Stomach smooth muscle (tissue), 2 donors: ENCODE results near the gene OXCT2.
"Not testable (repeated sequence)": the region's sequence is repeated elsewhere in the genome, so short reads cannot be mapped to it uniquely, and the experiment has no call there.

Experiments
- H3K27ac ChIP-seq: one replicate; pipeline ENCODE4 v1.7.0; 2013; ENCODE audit warnings: mild to moderate bottlenecking, low read length, inconsistent platforms
- H3K27me3 ChIP-seq, 2 donors: one replicate each; pipeline ENCODE4 v1.7.0; 2013; ENCODE audit warnings: low read length in 2 of 2; ENCODE audit not compliant: insufficient read depth in 2 of 2, control insufficient read depth in 1 of 2
- H3K36me3 ChIP-seq, 2 donors: one replicate each; pipeline ENCODE4 v1.7.0; 2013; ENCODE audit warnings: low read length in 2 of 2; ENCODE audit not compliant: control insufficient read depth in 2 of 2, insufficient read depth in 2 of 2
- H3K4me1 ChIP-seq: one replicate; pipeline ENCODE4 v1.7.0; 2013; ENCODE audit warnings: low read length; ENCODE audit not compliant: control insufficient read depth, insufficient read depth
- H3K4me3 ChIP-seq, 2 donors: one replicate each; pipeline ENCODE4 v1.7.0; 2013; ENCODE audit warnings: low read length in 2 of 2
- H3K9ac ChIP-seq, 2 donors: one replicate each; pipeline ENCODE4 v1.7.0; 2013; ENCODE audit warnings: low read length in 2 of 2, mild to moderate bottlenecking in 1 of 2
- H3K9me3 ChIP-seq, 2 donors: one replicate each; pipeline ENCODE4 v1.7.0; 2013; ENCODE audit warnings: low read length in 2 of 2; ENCODE audit not compliant: control insufficient read depth in 2 of 2
- donor health status: healthy.
- donor health status: Pancreatic carcinoma.

OXCT2 gene

DNA sequence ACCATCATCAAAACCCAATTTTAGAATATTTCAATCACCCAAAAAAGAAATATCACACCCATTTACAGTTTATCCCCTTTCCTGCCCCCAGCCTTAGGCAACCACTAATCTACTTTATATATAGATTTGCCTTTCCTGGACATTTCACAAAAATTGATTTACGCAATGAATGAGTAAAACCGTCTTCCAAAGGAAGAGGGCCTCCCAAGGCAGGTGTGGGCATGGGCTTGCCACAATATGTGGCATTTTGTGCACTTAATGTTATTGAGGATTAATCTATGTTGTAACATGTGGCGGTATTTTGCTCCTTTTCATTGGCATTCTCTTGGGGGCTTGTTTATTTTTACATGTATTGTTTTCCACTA lies 29.3 kb upstream of the OXCT2 start:
- Histone ChIP-seq H3K27me3 (peaks cover 0 to 6% of the 10 kb centered on the region in 2 donors), H3K36me3 (no peaks in the 10 kb centered on the region), H3K27ac (no peak overlapping the region), H3K9me3 (peaks cover 0 to 1% of the 10 kb centered on the region in 2 donors), H3K9ac (no peak overlapping the region), H3K4me3 (no peak overlapping the region), H3K4me1 (no peaks in the 10 kb centered on the region)

DNA sequence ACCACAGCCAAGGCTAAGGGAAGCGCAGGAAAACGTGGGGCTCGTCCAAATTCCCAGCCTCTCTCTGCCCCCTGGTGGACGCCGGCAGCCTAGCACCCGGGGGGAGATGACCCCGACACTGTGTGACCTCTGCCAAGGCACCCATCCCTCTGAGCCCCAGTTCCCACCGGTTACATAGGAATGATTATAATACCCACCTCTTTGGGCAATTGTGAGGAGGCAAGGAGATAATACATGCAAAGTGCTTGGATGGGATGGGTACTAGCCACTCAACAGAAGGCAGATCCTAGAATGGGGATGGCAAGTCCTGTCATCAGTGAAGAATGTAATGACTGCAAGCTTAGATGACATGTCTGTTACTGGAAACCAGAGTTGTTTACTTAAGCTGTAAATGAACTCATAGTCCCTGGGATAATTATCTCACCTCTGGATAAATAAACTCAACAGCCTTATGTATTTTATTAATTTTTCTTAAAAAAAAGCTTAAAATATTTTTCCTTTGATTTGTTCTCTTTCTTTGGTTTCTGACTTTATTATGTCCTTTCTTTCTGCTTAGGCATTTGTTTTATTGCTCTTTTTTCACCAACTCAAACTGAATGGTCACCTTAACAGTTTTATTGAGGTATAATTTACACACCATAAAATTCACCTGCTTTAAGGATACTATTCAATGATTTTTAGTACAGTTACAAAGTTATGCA lies 28.8 kb upstream of the OXCT2 start:
- Histone ChIP-seq H3K27ac (no peak overlapping the region), H3K4me1 (no peaks in the 10 kb centered on the region), H3K36me3 (no peaks in the 10 kb centered on the region), H3K9me3 (no peaks in the 10 kb centered on the region), H3K9ac (no peak overlapping the region), H3K4me3 (no peak overlapping the region), H3K27me3 (peaks cover 0 to 6% of the 10 kb centered on the region in 2 donors)

DNA sequence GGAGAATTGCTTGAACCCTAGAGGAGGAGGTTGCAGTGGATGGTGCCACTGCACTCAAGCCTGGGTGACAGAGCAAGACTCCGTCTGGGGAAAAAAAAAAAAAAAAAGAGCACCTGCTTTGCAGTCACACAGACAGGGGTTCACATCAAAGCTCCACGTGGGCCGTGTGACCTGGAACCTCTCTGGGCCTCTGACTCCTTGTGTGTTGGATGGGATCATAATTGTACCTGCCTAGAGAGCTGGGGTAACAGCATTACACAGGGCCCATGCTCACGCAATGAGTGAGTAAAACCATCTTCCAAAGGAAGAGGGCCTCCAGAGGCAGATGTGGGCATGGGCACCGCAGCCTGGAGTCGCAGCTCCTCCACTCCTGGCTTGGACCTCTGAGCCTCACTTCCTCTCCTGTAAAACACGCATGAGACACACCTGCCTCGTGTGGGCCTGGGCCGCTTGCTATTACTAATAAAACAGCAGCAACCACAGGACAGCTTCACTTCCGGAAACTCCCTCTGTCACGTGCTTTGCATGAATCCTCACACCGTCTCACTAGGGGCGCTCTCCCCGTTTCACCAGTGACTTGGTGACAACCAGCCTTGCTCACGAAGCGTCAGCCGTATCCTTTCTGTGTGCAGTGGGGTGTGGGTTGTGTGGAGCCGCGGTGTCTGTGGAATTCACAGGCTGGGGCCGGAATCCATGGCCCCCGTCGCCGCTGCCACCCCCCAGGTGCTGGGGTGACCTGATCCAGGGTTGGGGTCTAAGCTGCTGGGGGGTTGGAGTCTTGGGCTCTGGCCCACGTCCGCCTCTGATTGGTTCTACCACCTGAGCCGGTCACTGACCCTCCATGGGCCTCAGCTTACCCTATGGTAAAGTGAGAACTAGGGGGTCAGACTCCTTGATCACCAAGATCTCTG lies 28.0 kb upstream of the OXCT2 start:
- not testable (repeated sequence) for H3K4me3 ChIP-seq, H3K4me1 ChIP-seq, H3K27me3 ChIP-seq, H3K9me3 ChIP-seq, H3K36me3 ChIP-seq, H3K9ac ChIP-seq, H3K27ac ChIP-seq

DNA sequence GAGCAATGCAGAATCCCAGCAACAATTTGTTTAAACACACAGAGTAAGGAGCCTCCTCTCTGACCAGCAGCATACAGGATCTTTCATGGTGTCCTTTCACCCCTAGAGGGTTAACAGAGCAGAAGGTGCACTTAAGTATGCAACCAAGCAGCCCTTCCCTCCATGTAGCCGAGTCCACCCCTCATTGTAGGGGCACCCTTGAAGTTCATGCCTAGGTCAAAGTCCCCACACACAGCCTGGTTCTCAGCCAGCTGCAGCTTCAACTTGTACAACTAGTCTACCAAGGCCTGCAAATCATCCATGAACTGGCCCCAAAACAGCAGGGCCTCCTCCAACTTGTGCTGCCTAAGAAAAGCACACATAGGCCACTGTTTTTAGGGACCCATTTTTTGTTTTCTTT lies 24.5 kb upstream of the OXCT2 start:
- Histone ChIP-seq H3K9ac (no peak overlapping the region), H3K9me3 (no peaks in the 10 kb centered on the region), H3K27me3 (peaks cover 2 to 6% of the 10 kb centered on the region in 2 donors), H3K36me3 (no peaks in the 10 kb centered on the region), H3K27ac (no peak overlapping the region), H3K4me1 (no peaks in the 10 kb centered on the region), H3K4me3 (no peak overlapping the region)

DNA sequence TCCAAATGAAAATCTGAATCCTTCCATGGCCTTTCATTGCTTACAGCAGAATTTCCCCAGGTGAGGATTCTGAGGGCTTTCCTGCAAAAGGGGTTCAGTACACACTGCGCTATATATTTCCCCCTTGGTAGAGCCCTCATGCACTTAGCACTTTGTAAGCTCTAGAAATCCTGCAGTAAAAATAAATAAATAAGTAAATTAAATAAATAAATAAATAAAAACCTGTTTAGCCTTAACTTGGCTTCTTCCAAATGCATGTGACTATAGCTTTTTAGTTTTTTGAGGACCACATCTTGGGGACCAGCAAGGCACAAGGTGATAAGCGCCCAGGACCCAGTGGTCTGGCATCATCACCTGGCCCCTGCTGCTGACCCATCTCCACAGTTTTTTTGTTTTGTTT lies 20.7 kb upstream of the OXCT2 start:
- Histone ChIP-seq H3K4me3 (no peak overlapping the region), H3K4me1 (peaks cover 4% of the 10 kb centered on the region), H3K27me3 (peaks cover 14 to 25% of the 10 kb centered on the region in 2 donors), H3K36me3 (no peaks in the 10 kb centered on the region), H3K9ac (no peak overlapping the region), H3K27ac (no peak overlapping the region), H3K9me3 (no peaks in the 10 kb centered on the region)

DNA sequence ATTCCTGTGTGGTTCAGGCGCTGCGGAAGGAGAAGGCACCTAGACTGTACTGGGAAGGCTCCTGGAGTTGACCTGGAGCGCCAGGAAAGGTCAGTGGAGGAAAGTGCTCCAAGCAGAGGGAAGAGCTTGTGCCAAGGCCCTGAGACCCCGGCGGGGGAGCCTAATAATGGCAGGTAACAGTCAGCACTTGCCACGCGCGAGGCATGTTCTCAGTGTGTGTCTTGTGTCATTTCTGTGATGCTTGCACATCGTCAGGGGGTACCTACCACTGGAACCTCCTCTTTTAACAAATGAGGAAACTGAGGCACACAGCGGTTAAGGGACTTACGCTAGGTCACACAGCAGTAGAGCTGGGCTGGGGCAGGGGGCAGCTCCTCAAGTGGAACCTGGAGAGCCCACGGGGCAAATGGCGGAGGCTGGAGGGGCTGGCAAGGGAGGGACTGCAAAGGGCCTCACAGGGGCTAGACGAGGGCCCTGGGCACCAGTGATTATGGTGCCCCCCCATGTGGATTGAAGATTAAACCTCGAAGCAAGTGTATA lies 18.5 kb upstream of the OXCT2 start:
- no peaks in the 10 kb centered on the region for H3K36me3 ChIP-seq
- H3K27me3 ChIP-seq: peaks cover 13 to 26% of the 10 kb centered on the region in 2 donors
- H3K4me3 ChIP-seq: no peak overlapping the region
- no peaks in the 10 kb centered on the region for H3K9me3 ChIP-seq
- no peak overlapping the region for H3K27ac ChIP-seq
- no peak overlapping the region for H3K9ac ChIP-seq
- peaks cover 4% of the 10 kb centered on the region for H3K4me1 ChIP-seq

DNA sequence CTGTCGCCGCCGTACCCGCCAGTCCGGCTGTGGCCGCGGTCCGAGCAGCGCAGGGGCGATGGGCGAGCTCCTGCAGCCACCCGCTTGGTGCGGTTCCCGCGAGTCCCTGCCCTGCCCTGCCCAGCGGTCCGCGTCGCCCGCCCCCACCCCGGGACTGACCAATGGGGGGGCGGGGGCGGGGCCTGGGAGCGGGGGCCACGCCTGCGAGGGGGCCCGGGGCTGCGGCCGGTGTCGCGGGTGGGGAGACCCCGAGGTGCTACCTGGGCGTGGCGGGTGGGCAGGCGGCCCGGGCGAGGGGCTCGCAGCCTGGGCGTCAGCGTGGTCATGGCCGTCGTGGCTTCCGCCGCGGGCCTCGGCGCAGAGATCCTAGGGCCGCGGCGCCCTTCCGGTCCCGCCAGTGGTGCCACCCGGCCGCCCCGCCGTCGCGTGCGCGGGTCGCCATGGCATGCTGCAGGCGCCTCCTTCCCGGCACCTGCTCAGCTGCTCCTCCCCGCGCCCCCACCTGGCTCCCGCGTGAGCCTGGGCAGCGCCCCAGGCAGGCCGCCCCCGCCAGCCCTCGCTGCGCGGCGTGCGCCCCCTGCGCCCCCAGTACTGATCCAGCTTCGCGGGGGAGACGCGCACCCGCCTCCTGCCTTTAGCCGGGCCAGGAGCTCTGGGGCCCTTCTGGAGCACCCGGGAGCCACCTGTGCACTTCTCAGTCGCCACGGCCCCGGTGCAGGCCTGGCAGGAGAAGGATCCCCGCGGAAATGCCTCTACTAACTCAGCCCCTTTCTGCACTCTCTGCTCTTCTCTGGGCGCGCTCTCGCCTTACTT lies 17.8 kb upstream of the OXCT2 start, which contains the start of gene BMP8B:
Gene BMP8B (minus strand): TSS at position 108 of the 813 bp plus-strand sequence. CDS start 380 bp downstream, outside the sequence.
- Histone ChIP-seq H3K9ac (no peak within 1 kb of the TSS), H3K27ac (no peak within 1 kb of the TSS), H3K27me3 (peaks cover 13 to 26% of the 10 kb centered on the region in 2 donors)

DNA sequence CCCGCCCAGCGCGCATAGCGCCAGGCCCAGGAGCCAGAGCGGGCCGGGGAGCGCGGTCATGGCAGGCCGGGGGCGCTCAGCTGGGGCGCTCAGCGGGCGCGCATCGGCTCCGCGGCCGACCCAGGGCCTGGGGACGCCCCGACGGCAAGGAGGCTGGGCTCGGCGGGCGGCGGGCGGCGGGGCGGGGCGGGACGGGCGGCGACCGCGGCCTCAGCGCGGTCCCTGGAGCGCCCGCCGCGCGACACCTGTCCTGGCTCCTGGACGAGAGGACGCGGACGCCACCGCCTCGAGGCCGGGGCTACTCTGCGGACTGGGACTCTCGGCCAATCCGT lies 17.2 kb upstream of the OXCT2 start:
- Histone ChIP-seq H3K9me3 (no peaks in the 10 kb centered on the region), H3K27ac (no peak overlapping the region), H3K27me3 (peaks cover 13 to 26% of the 10 kb centered on the region in 2 donors), H3K4me3 (peak overlapping the region in 1 of 2 donors; percentile 54), H3K36me3 (no peaks in the 10 kb centered on the region), H3K9ac (no peak overlapping the region), H3K4me1 (peaks cover 4% of the 10 kb centered on the region)

More for the DNA sequence above, 17.8 kb upstream of the OXCT2 start, which contains the start of gene BMP8B:
- no peaks in the 10 kb centered on the region for H3K36me3 ChIP-seq
- peak within 1 kb of the TSS in 1 of 2 donors; percentile 54 for H3K4me3 ChIP-seq
- H3K9me3 ChIP-seq: no peaks in the 10 kb centered on the region
- peaks cover 4% of the 10 kb centered on the region for H3K4me1 ChIP-seq

DNA sequence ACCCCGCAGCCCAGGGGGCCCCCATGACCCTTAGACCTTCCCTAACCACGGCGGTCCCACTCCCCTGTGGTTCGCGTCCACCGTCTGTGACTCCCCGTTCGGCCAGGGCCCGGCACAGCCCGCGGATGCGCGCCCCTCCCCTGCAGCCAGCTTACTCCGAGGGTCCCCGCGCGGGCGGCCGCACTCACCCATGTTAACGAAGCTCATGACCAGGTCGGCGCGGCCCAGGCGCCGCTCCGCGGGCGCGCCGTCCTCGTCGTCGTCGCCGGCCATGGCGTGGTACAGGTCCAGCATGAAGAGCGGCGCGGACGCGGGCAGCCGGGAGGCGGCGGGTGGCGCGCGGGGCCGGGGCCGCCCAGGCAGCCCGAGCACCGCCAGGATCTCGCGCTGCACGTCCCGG lies 16.8 kb upstream of the OXCT2 start:
- not testable (repeated sequence) for H3K36me3 ChIP-seq, H3K27ac ChIP-seq, H3K9ac ChIP-seq, H3K9me3 ChIP-seq, H3K4me1 ChIP-seq, H3K4me3 ChIP-seq
- peaks cover 13 to 26% of the 10 kb centered on the region in 2 donors for H3K27me3 ChIP-seq

DNA sequence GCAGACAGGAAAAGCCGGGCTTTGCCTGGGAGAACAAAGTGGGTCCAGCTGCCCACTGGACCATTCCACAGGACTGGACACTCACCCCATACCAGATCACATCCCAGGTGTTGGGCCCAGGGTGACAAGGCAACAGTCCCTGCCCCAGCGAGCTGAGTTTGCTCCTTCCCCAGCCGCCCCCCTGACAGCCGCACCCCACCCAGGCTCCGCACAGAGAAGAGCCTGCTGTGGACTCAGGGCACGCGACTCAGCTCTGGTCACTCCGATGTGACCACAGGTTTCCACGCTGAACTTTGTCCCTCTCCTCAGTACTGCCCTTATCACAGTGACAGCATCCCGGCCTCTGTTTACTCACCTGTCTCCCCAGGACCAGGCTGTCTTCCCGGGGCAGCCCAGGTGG lies 16.3 kb upstream of the OXCT2 start:
- Histone ChIP-seq H3K36me3 (no peaks in the 10 kb centered on the region), H3K4me3 (no peak overlapping the region), H3K9ac (no peak overlapping the region), H3K4me1 (peaks cover 4% of the 10 kb centered on the region), H3K9me3 (no peaks in the 10 kb centered on the region), H3K27ac (no peak overlapping the region), H3K27me3 (peaks cover 13 to 25% of the 10 kb centered on the region in 2 donors)
